NOMO-1 (cell line): Measurements from ENCODE around the gene NUP107.
"Not testable (repeated sequence)": the region's sequence is repeated elsewhere in the genome, so short reads cannot be mapped to it uniquely, and the experiment has no call there.

ENCODE experiments used
- DNase-seq, 2 experiments: peaks; one replicate each; lab custom pipeline; 2025; ENCODE audit not compliant: unreplicated experiment in 2 of 2; lab: John Stamatoyannopoulos, UW

NUP107 gene

DNA sequence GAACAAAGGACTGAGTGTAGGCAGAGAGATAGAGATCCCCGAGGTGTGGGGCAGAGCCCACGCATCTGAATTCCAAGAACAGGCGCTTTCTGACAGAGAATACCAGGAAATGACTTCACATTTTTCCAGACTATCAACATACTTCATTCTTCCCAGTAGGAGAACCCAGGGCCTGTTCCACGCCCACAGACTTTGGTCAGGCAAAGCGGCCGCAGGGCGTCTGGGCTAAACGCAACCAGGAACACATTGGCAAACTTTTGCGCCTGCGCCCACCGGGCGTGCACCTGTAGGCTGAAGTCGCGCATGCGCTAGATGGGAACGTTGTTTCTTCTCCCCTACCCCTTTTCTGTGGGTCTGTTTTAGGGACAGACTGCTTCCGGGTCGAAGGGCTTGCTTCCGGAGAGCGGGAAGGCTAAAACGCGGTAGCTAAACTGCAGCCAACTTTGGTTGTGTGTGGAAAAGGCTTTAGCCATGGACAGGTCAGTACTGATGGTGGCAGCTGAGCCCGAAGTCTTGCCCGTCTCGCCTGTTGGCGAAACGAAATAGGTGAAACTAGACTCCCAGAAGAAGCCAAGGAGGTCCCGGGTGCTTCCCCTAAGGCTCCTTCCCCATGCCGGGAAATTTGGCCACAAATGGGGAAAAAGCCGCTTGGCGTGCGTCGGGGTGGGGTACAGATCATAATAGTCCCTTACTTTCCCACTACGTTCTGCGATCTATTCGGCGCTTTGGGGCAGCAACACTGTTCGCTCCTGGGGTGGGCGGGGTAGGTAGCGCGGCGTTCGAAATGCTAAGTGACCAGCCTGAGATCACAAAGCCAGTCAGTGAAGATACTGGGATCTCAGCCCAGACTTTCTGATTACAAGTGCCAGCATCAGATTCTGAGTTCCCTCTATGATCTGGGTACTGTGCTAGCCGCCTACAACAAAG, at the start of gene NUP107:
NUP107 (plus strand) TSS at position 384 of the 927 bp plus-strand sequence; CDS start at position 472, 88 bp downstream.
- DNase-seq, result peak; percentile 94 to 97

DNA sequence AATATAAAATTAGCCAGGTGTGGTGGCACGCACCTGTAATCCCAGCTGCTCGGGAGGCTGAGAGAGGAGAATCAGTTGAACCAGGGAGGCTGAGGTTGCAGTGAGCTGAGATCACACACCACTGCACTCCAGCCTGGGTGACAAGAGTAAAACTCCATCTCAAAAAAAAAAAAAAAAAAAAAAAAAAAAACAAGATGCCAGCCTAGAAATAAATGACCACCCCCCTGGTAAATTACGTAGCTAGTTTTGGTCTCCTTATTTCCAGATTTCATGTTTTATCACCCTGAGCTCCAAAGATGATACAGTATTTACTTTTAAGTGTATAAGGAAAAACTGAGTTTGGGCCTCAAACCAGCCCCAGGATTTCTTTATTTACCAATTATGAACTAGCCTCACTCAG, 49.3 kb upstream of the NUP107 start:
- DNase-seq, result not testable (repeated sequence)

DNA sequence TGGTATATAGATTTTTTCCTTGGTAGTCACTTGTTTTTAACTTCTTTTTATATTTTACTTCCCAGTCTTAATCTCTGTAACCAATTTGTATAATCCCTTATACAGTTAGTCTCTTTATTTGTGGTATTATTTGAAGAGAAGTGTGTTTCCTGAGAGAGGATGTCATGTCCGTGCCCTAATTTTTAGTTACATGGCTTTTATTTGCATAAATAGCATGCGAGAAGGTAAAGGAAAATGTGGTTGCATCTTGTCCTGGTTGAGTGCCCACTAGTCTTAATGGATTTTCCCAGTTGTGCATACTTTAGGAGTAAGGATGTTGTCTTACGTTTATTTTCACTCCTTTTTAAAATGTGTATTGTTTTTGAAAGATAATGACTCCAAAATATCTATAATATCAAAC, 48.6 kb upstream of the NUP107 start:
- DNase-seq, result no peak

DNA sequence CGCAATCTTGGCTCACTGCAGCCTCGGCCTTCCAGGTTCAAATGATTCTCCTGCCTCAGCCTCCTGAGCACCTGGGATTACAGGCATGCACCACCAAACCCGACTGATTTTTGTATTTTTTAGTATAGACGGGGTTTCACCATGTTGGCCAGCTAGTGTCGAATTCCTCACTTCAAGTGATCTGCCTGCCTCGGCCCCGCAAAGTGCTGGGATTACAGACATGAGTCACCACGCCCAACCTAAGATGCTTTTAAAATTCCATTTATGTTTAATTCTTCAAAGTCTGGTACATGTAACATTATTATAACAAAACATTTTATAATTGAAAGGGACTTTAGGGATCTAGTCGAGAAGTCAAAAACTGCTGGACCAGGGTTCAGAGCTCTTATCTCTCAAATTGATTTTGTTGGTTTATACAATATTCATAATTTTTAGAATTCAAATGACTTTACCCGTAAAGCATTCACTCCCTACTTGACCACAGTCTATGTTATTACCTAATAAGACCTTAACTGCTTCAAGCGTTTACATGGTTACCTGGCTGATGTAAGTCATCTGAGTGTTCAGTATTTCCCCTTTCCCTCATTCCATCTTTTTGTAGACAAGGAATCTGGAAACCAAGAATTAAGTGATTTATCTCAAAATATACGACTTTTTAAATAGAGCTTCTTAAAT, 47.9 kb upstream of the NUP107 start:
- no peak for DNase-seq

DNA sequence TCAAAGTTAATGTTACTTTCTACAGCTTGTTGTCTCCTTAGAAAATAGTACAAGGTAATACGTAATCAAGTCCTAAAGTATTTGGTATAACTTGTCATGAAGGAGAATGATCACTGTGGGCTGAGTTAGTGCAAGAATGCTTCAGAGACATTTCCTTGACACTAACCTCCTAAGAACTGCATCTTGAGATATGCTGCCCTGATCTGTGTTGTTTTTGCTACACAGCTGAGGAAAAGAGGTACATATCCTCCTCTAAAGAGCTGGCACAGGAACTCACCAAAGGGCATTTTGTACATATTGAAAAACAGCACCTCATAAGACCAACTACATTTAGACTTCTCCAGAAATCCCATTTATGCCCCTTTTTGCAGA, 47.4 kb upstream of the NUP107 start:
- DNase-seq, result no peak

DNA sequence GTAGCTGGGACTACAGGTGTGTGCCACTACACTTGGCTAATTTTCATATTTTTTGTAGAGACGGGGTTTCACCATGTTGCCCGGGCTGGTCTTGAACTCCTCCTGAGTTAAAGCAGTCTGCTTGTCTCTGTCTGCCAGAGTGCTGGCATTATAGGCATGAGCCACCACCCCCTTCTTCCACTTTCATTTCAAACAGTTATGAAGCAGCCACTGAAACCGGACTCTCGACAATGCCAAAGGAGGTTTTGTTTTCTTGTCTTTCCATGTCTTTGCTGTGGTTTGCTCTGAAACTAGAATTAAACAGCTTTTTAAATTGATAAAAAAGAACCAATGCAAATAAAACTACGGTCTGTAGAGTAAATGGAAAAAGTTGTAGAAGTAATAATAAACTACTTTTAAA, 45.6 kb upstream of the NUP107 start:
- no peak for DNase-seq

DNA sequence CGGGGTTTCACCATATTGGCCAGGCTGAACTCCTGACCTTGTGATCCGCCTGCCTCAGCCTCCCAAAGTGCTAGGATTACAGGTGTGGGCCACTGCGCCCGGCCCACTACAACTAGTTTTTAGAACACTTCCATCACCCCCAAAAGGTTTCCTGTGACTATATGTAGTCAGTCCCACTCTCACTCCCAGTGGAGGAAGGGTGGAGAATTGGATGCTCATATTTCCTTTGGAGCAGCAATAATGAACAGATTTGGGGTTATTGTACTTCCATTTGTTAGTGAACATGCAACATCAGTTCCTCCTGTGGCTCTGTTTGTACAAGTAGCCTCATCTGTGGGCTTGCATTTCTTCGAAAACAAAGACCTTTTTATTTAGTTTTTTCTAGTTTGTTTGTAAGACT, 40.3 kb upstream of the NUP107 start:
- DNase-seq, result no peak

DNA sequence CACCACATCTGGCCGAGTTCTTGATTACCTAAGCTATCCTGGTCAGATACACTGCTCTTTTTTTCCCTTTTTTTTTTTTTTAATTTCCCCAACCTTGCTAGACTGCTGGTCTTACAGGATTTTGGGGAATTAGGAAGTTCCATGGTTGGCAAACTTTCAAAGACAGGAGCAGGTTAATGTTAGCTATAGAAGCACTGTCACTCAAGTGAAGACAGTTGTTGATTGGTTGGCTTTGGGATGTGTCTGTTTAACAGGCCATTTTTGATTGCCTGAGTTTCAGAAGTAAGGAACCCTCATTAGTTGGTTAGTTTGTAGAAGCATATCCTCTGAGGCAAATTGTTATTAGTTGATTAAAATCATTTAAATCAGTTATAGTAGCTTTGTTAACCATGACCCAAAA, 39.3 kb upstream of the NUP107 start:
- DNase-seq, result no peak

DNA sequence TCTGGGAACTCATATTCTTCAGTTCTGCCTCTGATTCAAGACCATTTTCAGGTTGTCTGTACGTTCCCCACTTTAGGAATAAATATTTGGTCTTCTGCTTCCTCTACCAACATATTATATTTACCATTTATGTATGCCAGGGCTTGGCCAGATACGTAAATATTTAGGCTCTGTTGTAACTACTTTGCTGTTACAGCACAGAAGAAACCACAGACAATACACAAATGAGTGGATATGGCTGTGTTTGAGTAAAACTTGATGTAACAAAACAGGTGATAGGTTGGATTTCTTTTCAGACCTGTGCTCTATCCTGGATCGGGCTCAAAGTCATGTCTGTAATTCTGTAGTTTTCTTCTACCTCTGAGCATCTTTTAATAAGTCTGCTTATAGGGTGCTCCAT, 38.6 kb upstream of the NUP107 start:
- no peak for DNase-seq

DNA sequence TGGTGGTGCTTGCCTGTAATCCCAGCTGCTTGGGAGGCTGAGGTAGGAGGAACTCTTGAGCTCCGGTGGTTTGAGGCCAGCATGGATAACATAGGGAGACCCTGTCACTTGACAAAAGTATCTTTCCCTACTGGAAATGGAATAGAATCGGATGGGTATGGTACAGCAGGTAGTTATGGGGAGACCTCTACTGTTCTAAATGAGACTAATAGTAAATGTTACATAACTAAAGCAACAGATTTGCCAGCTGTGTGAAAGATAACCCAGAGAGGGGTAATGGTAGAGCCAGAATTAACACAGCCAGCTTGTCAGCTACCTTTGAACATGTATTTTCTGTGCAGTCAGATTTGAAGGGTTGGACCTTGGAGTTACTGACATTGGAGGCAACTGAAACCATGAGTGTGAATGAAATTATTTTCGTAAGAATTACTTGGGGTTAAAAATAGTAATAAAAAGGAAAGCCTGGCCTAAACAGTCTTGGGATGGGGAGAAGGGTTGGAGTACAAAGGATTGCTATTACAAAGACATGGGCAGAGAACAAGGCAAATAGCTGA, 21.7 kb upstream of the NUP107 start:
- DNase-seq, result no peak

DNA sequence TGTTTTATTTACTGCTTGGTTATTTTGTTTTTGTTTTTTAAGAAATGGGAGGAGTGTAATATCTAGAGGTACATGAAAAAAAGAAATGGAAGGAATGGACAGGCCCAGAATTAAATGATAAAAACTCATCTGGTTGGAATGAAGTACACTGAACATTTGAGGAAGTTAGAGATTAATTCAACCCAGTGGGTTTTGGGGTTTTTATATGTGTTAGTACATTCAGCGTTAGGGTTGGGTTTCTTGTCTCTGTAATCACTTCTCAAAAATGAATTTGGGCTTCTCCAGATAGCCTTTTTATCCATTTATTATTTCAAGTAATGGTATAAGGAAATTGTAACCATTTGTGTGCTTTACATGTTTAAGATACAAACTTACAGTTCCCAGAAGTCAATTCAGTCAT, 19.5 kb upstream of the NUP107 start:
- no peak for DNase-seq

DNA sequence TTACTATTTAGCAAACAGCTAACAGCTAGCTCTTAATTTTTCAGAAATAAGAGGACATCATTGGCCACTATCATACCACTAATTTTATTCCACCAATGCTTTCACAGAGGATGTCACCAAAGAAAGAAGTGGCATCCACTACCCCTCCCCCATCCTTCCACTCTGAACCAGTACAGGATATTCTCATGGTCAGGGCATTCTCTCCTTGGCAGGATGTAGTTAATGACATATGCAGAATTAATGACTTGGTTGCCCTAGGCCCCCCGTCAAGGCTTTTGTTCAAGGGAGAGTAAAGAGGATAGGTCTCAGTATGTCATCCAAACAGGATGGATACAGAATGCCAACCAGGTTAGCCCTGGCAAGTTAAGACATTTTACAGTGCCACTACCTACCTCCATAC, 18.9 kb upstream of the NUP107 start:
- DNase-seq, result no peak

DNA sequence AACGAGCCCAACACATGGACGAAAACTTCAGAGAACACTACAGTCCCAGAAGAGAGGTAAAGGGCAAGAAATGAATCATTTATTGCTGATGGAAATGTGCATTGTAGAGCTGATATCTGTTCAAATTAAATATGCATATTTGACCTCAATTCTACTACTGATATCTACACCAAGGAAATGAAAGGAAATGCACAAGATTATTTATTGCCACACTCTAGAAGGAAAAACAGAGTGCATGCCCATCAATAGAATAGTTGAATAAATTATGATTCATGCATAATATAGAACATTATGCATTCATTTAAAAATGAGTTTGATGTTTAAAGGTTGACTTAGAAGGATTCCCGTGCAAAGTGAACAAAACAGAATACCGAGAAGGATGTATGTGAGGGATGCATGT, 15.6 kb upstream of the NUP107 start:
- DNase-seq, result no peak

DNA sequence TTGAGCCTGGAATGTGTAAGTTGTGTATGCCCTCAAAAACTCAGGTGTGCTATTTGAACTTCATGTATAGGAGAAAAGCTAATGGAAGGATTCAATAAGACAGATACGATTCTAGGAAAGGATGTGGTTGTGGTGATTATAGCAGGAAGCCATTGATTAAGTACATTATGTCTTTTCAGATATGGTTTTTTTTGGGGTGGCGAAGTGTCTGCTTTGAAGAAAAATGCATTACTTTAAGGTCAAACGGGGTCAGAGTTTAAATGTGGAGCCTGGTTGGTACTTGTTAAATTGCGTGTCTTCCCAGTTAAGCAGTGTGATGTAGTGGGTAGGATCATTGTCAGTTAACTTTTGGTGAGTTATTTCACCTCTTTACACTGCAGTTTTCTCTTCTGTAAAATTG, 13.0 kb upstream of the NUP107 start:
- no peak for DNase-seq

DNA sequence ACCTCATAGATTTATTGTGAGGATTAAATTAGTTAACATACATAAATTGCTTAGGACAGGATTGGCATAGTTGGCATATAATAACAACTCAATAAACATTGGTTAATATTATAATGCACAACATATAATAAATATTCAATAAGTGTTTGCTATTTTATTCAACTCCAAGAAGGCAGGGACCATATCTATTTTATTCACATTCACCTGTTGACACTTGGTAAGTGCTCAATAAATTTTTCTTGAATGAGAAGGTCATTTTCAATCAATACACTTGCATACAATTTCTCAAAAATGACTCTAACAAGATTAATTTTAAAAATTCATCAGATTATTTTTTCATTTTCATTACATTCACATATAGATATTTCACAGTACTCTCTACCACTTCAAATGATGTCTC, 12.4 kb upstream of the NUP107 start:
- no peak for DNase-seq

DNA sequence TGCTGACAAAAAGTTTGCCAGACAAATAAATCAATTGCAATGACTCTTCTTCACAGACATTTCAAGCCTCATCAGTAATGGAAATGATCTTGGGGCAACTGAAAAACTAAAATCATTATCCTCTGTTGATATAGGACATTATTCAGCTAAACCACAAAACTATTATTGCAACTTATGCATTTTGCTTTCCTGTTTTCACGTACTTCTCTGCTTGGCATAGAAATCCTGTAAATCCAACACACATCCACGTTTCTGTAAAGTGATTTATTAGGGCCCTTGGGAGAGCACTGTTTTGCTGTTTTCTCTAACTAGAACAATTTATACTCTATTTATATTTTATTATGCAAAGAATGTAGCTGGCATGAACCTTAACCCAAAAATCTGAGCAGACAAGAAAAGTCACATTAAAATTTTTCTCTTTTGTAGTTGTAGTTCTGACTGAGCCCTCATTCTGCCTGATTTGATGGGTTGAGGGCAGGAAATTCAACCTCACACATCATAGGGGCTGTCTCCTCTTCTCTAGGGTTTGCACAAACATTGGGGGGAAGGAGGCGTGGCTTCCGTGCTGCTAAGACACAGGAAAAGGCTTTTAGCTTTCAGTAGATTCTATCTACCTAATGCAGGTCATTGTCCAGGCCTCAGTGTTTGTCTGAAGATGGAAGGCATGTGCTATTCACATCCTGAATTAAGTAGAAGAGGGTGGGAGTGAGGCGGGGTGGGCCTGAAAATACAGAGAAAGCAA, 11.5 kb upstream of the NUP107 start:
- DNase-seq, result no peak

DNA sequence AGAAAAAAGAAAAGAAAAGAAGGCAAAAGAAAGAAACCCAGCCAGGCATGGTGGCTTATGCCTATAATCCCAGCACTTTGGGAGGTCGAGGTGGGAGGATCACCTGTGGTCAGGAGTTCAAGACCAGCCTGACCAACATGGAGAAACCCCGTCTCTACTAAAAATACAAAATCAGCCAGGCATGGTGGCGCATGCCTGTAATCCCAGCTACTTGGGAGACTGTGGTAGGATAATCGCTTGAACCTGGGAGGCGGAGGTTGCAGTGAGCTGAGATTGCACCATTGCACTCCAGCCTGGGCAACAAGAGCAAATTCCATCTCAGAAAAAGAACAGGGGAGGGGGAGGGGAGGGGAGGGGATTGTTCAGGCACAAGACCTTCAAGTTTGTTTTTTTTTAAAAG, 9.9 kb upstream of the NUP107 start:
- DNase-seq, result not testable (repeated sequence)

DNA sequence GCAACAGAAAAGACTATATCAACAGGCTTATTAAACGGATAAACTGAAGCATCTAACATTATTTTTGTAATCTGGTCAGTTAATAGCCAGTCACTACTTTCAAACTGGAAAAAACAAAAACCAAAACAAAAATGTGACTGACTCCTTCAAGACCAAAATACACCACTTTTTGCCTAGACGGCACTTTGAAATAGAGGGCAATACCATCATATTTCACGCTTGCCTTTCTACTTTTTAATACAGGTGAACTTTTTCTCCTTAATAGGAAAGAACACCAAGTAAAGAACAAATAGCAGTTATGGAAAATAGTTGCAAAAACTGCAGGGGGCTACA, 550 bp upstream of the NUP107 start:
- no peak for DNase-seq

DNA sequence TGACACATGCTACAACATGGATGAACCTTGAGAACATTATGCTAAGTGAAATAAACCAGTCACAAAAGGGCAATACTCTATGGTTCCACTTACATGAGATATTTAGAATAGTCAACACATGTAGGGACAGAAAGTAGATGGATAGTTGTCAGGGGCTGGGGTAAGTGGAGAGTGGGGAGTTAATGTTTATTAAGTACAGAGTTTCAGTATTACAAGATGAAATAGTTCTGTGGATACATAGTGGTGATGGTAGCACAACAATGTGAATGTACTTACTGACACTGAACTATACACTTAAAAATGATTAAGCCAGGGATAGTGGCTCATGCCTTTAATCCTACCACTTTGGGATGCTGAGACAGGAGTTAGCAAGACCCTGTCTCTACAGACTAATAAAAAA, 8.7 kb downstream of the NUP107 start:
- no peak for DNase-seq

DNA sequence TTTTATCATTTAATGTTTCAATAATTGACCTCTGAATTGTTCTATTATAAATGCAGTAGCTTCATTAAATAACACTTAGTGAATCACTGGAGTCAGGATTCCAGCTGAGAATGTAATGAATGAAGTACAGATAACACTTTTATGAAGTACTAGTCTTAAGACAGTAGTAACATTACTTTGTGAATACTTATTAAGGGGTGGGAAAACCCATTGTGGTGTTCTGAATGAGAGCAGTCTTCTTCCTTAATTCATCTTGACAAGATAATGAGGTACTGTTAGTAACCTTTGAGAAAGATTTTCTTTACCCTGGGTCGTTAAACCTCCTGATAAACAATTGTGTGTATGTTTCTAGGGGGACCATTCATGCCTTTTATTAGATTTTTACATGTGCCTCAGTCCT, 12.7 kb downstream of the NUP107 start:
- no peak for DNase-seq

DNA sequence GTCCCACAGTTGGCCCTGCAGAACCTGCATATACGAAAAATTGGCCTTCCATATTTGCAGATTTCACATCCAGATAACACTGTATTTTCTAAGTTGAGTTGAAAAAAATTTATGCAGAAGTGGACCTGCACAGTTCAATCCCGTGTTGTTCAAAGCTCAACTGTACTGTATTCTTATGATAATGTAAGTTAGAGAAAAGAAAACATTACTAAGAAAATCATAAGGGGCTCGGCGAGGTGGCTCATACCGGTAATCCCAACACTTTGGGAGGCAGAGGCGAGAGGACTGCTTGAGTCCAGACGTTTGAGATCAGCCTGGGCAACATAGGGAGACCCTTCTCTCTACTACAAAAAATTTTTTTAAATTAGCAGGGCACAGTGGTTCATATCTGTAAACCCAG, 41.0 kb downstream of the NUP107 start:
- DNase-seq, result no peak
